Retinal pigment epithelial cell (primary cell): Measurements from ENCODE around the gene EZH2.

Source experiments
- DNase-seq: peaks from one replicate; pipeline ENCODE4 v3.0.0-alpha.2; 2010; ENCODE audit warnings: low read depth
- H3K4me3 ChIP-seq: 2 replicates; pipeline ENCODE4 v1.5.1; 2011; ENCODE audit warnings: mild to moderate bottlenecking, low read length, control low read depth, moderate library complexity
- CTCF ChIP-seq: conservative IDR thresholded peaks from 2 replicates; pipeline ENCODE4 v1.5.1; 2011; ENCODE audit warnings: low read depth, low read length, control low read depth, inconsistent platforms

The EZH2 gene

DNA sequence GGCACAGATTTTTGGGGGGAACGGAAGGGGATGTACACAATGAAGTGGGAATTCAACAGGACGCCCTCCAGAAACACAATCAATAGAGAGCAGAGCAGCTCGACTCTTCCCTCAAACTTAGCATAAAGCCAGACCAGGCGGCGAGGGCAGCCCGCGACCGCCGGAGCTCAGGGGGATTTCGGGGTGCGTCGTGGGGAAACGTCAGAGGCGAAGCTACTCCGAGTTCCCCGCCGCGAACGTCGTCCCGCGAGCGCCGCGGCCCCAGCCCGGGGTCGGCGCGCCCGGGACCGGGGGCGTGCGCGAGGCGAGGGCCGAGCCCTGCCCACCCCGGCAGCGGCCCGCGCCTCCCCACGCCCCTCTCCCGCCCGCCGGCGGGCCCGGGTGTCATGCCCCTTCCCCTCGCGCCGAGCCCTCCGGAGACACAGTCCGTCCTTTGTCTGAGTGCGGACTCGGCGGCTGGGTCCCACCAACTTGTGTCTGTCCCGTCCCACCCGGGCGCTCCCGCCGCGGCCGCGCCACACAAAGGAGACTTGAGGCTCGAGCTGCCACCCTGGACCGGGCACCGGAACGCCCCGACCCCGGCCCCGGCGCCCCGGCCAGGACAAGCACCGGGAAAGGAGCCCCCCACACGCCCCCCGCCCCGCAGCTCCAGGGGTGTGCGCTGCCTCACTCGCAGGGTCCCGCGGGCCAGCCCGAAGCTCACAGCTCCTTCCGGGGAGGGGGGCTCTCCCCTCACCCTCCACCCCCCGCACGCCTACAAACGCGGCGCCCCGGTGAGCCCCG is 634 bp downstream of the EZH2 start:
- TF ChIP-seq CTCF, result no peak
- peak overlapping the region; percentile 90 for H3K4me3 ChIP-seq
- no peak for DNase-seq

GRCh38 chr7:148882841-148883265 is 1.2 kb downstream of the EZH2 start:
- peak overlapping the region; percentile 90 for H3K4me3 ChIP-seq
- no peak for DNase-seq
- no peak for TF ChIP-seq CTCF

DNA sequence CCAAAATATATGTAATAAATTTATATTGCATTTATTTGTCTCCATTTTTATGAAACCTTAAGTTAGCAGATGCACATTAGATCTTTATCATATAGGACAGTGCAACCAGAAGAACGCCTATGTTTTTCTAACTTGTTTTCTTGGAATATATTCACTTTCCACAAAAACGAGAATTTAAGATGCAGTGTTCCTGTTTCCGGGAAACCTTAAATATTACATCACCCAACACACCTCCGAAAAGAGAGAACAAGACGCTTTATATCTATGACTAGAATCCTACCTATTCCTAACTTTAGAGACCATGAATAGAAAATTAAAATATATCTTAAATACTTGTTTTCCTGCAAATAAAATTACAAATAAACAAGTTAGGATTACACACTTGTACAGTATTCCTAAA is 1.9 kb downstream of the EZH2 start:
- peak overlapping the region; percentile 90 for H3K4me3 ChIP-seq
- no peak for DNase-seq
- TF ChIP-seq CTCF, result no peak

DNA sequence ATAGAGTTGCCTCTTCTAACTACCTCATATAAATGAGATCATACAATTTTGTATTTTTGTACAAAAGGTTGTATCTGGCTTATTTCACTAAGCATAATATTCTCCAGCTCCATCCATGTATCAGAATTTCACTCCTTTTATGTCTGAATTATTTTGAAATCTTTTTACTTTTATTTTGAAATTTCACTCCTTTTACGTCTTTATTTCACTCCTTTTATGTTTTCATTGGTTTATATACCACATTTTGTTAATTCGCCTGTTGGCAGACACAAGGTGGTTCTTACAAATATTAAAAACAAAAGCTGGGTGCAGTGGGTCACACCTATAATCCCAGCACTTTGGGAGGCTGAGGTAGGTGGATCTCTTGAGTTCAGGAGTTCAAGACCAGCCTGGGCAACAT is 5.8 kb downstream of the EZH2 start:
- no peak overlapping the region for H3K4me3 ChIP-seq
- TF ChIP-seq CTCF, result no peak
- DNase-seq, result no peak

DNA sequence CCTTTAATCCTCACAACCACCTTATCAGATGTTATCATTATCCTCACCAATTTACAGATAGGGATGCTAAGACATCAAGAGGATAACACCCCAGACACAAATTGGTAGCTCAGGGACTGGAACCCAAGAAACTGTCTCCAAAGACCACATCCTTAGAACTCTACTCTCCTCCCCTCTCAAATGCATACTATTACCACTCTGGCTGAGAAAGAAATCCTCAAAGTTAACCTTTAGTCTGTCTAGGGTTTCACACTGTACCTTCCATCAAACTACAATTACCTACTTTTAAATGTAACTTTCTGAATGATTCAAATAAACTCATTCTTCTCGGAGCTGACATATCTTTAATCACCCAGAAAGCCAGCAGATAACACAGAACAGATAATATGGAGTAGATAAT is 6.6 kb downstream of the EZH2 start:
- TF ChIP-seq CTCF, result no peak
- no peak overlapping the region for H3K4me3 ChIP-seq
- no peak for DNase-seq

- no peak for DNase-seq
- H3K4me3 ChIP-seq, result no peak overlapping the region
- no peak for TF ChIP-seq CTCF
Observed at GRCh38 chr7:148872188-148872587, 11.9 kb downstream of the EZH2 start.

DNA sequence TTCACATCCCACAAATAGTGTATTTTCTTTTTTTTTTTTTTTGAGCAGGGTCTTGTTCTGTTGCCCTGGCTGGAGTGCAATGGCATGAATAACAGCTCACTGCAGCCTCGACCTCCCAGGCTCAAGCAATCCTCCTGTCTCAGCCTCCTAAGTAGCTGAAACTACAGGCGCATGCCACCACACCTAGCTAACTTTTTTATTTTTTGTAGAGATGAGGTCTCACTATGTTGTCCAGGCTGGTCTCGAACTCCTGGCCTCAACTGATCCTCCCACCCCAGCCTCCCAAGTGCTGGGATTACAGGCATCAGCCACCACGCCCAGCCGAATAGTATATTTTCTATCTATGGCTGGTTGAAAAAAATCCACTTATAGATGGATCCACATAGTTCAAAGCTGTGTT is 12.5 kb downstream of the EZH2 start:
- DNase-seq, result no peak
- H3K4me3 ChIP-seq, result no peak overlapping the region
- TF ChIP-seq CTCF, result no peak
